Esophagus mucosa (tissue), 1 donor: ENCODE results near the gene POU2AF1. TPM values are rescaled to one million over a fixed set of nuclear protein-coding genes. Genes with fewer than 3 reads are reported as not detected.

Source experiments
- ATAC-seq: fragments of 200-7000 bp; cut with Tn5 transposase; one replicate; pipeline ENCODE4 v1.9.1; 2020
- total RNA-seq: library from RNA; stranded (reverse); gene quantifications from one replicate; pipeline ENCODE4 v1.2.4, GENCODE V29; 2023
- donor health status: DM: yes; HTN: yes; CAD: no.

POU2AF1 gene, protein sequence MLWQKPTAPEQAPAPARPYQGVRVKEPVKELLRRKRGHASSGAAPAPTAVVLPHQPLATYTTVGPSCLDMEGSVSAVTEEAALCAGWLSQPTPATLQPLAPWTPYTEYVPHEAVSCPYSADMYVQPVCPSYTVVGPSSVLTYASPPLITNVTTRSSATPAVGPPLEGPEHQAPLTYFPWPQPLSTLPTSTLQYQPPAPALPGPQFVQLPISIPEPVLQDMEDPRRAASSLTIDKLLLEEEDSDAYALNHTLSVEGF
- total RNA-seq, result 2.6 TPM

DNA sequence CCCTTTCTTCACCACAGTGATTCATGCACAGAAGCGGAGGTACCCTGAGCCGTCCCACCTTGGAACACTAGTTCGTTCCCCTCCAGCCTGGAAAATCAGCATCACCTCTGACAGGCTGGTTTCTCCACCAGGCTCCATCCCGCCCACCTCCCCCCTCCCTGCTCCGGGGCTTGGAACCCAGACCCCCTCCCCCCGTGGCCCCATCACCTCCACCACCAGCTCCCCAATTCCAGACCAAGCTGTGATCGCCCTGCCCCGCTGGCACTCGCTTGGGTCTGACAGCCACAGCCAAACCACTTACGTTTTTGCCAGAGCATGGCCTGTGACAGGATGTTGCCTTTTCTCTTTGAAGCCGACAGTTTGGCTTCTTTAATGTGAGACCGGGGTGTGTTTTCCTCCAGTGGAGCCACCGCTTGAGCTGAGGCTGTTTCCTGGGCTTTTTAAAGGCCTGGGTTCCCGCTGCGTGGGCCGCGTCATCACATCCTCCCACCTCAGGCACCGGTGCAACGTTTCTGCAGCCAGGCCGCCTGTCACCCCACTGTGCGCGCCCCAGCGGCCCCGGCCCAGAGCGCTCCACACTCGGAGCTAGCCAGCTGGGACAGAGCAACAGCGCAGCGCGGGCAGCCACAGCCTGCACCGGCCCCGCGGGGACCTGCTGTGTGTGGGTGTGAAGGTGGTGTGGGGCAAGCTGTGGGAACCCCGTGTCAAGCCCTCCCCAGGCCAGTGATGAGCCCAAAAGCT, at the start of gene POU2AF1:
POU2AF1 (minus strand) TSS at position 415 of the 741 bp plus-strand sequence; CDS start at position 317, 98 bp downstream.
- ATAC-seq, result peak; percentile 81

DNA sequence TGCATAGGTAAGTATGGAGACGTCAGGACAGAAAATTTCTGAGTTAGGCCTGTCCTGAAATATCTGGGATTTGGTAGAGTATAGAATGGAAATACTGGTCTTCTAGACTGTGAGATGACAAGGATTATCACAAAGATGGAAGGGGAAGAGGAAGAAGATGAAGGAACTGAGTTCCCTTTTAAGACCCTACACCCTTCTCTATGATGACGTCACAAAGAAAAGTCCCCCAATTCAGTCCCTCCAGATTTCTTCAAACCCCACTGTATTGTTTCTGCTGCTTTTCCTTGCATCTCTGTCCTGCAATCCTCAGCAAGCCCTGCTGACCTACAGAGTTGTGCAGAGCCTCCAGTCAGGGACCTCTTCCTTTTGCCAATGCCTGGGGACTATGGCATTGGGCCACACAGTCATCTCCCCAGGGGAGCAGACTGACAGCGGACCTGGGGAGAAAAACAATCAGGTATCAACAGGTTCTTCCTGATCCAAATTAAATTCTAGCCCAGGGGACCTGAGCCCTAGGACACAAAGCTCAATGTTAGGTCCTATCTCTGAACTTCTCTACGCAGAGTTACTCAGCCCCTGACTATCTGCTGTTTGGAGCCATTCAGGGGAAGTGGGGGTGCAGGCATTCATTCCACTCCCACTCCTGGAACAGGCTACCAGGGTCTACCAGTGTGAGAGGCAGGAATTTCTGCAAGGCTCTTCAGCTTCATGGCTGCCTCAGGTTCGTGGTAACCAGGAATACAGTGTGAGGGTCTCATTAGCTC, 49.2 kb upstream of the POU2AF1 start:
- ATAC-seq, result no peak

DNA sequence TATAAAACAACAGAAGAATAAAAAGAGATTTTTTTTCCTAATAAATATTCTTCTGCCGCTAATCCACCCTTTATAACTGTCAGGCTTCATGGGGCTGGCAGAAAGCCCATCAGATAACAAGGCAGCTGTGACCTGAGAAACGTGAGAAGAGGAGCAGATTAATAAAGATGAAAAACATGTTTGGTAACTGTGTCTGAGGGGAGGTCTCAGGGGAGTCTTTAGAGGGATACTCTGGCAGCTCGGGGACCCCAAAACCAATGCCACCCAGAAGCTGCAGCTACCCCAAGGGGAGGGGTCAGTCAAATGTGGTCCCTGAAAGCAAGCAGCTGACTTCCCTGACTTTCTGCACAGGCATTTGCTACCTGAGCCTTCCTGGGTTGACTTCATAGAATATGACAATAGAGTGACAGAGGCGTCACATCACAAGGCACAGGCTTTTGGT, 48.4 kb upstream of the POU2AF1 start:
- no peak for ATAC-seq

DNA sequence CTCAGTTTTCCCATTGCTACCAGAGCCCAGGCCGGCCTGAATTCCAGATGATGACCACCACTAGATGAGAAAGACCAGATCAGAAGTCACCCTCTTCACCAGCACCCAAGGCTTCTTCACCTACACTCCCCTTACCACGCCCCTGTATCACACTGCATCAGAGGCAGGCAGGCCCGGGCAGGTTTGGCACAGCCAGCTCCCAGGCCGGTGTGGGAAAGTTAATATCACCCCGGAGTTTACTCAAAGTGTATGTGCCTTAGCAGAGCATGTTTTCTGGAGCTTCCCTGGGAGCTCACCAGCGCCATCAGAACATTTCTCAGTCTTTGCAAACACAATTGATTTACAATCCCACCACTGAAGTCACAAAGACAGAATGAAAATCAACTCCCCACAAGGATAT, 47.5 kb upstream of the POU2AF1 start:
- peak; percentile 87 for ATAC-seq

DNA sequence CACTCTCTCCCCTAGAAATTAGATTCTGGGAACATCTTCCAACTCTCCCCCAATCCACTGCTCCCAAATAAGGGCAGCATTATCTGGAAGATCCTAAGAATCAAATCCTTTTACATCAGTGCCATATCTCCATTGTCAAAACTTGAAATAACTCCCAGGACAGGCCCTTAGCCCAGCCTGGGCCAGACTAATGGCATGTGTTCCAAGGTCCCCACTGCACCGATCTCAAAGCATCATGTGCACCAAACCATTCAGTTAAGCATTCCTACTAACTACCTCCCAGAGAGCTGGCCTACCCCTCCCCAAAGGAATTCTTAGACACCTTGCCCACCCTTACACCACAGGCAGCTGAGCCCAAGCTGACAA, 44.2 kb upstream of the POU2AF1 start:
- no peak for ATAC-seq

DNA sequence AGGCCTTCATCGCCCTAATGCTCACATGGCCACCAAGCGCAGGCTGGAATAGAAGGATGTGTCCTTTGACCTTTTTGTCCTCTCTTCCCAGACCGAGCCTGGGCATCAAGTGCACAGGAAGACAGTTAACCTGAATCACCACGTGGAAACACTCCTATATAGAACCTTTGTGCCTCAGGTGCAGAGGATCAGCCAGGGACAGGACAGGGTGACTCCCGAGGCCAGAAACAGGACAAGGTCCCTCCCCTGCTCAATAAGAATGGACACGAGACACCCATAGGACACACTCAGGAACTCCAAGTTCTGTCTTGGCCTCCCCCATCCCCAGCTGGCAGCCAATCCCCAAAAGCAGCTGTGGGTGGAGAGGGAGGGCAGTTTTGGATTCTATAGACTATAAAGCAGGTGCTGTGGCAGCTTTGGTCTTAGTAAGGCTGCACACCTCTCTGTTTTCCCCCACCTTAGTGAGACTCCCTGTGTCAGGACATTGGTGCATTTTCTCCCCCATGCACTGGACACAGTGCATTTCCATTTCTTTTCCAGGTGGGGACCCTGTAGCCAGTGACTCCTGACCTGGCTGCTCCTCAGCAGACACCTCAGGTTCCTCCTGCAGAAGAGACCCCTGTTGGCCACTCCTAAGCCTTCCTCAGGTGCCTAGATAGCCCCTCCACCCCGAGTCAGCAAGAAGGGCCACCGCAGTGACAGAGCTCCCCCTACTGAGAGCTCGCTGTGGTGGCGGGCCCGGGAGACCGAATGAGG, 43.6 kb upstream of the POU2AF1 start:
- peak; percentile 64 for ATAC-seq

DNA sequence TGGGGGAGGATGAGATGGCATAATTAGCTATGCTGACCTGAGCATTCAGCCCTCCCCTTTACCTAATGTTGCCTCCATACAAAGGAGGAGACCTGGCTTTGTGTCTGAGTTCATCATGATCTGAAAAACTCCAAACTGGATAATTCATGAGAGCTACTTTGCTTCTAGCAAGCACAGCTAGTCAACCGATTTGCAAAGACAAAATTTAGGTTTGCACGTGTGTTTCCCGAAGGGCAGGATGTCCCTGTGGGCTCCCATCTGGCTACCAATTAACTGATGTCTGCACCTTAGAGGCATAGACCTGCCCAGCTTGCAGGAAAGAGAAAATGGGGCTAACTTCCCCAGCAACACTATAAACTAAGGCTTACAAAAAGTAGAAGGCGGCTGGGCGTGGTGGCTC, 42.2 kb upstream of the POU2AF1 start:
- no peak for ATAC-seq

DNA sequence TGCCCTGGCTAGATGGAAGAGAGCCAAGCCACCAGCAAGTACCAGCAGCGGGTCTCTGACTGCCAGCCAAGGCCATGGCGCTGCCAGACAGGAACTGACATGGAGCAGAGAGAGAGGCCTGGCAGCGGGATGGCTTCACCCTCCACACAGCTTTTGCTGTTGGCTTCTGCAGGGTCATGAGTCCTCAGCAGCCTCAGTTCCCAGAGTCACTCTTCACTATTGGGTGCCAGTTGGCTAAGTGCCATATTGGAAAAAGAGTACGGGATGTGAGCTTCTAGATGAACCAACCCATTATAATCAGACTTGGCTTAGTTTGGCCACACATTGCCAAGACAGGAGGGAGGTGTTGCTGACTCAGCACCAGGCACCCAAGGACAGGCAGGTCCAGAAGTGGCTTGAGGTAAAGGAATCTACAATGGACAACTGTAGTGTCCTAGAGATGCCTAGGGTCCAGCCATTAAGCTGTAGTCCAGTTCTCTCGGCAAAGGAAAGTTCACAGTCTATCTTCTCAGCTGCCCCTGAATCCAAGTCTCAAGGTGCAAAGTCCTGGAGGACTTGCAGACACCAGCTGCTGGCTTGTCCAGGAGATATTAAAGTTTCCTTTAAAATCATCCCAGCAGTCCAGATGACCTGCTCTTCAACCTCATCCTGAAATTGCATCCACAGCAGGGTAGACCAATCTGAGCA, 40.7 kb upstream of the POU2AF1 start:
- ATAC-seq, result peak; percentile 12

DNA sequence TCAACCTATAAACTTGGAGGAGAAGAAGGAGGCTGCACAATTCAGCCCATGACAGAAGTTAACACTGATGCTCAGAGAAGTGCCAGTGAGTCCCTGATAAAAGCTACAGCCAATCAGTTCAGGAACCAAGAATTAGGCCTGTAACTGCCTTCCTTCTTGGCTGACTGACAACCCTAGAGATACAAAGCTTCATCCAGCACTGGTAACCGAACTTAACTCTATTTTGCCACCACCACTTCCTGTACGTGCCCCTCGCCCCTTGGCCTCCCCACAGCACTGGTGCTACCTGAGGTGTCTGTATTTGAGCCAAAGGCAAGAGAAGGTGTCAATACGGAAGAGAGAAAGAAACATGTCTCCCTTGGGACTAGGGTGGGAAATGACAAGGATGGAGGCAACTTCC, 40.1 kb upstream of the POU2AF1 start:
- ATAC-seq, result no peak

DNA sequence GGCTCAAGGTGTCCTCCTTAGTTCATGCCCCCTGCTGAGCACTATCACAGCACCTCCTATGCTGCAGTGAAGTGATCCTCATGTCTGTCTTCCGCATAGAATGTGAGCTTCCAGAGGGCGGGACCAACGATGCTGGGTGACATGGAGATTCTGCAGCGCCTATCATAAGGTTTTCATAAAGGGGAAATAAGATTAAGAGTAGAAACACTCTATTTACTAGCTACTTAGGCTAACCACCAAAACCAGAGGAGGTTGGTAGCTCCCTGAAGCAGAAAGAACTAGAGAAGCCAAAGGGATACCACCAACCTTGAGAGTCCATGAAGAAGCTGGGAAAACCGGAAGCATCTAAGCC, 39.3 kb upstream of the POU2AF1 start:
- ATAC-seq, result no peak

DNA sequence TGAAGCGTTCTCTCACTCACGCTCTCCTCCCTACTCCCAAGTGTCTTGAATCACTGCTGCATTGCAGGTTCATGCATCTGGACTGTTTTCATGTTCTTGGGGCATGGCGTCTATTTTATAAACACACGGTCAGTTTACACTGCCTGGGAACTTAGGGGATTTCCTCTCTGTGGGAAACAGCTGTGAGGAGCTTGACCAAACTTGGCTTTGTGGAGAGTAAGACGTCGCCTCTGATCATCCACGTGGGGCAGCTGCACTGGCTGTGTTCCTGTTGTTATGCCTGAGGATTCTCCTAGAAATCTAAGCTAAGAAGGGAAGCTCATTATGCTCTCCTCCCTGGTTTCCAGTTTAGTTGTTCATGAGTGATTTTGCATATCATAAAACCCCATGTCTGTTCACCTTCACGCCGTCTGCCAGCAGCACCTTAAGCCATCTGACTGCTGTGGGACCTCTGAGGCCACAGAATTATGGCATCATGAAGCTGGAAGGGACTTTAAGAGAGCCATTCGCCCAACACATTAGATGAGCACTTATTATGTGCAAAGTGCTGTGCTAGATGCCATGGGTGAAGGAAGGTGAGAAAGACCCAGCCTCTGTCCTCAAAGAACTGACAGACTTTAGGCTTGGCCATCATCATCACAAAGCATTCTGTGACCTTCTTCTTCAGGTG, 38.8 kb upstream of the POU2AF1 start:
- ATAC-seq, result peak; percentile 16

DNA sequence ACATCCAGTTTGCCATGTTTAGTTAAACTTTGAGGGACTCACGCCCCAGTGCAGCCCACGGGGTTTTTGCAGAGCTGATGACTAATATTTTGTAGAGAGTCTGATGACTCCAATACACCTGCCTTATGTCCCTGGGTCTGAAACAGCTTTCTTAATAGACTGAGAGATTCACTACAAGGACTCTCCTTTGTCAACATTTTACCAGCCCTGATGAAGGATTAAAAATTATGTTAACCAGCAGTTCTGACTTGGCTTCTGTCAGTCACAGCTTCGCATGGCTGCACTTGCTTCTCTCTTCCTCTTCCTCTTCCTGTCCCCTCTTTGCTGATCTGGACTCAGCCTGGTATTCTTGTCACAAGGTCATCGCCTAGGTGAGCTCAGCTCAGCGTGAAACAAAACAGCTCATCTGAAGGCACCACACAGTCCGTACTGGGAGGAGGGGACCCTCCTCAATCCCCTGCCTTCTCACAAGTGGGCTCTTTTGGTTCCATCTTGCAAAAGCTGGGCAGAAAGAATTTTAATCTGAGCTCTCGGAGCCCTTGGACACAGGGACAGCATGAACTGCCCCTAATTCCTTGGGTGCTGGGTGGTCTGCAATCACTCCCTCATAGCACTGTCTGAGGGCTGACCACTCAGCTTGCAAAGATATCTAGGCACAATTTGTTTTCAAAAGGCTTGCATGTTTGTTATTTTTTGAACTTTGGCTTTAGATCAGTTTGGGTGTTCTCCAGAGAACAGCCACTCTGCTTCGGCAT, 38.1 kb upstream of the POU2AF1 start:
- ATAC-seq, result peak; percentile 79

DNA sequence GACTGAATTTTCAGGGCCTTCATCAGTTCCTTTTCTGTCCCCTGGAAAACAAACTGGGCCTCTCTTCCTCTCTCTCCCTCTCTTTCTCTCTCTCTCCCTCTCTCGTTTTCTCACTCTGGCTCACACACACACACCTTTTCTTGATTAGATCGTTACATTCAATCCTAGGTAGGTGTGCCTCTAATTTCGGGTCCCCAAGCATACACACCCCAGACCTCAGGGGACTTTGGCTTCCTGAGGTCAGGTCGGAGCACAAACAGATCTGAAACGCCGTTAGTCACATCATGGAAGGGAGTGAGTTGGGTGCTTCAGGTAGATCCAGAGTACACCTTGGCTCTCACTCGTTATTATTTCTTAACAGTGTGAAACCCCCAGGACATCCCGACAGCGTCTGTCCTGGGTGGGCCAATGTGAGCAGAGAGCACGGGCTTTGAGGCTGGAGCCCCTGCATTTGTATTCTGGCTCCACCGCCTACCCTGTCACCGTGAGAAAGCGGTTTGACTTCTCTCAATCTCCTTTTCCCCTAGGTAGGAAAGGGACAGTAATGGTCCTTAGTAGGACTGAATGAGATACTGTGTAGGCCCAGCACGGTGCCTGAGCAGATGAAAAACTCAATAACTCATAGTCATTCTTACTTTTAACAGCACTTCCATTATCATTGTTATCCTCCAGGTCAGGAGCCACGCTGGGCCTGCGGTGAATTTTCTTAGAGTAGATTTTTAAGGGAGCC, 37.3 kb upstream of the POU2AF1 start:
- ATAC-seq, result no peak

DNA sequence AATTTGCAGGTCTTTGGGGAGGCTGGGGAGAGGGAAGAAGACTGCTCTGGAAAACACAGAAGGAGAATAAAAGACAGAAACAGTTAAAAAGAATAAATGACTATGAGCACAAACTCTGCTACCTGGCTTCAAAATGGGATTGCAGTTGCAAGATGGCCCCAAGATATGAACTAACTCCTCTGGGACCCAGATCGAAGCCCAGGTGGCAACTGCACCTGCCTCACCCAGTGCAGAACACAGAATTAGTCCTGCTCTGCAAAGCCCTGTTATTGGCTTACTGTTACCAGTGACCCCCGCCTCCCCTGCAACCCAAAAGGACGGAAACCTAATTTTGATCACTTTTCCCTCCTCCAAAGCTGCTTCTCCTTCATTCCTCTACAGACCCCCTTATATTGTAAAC, 35.9 kb upstream of the POU2AF1 start:
- ATAC-seq, result no peak

DNA sequence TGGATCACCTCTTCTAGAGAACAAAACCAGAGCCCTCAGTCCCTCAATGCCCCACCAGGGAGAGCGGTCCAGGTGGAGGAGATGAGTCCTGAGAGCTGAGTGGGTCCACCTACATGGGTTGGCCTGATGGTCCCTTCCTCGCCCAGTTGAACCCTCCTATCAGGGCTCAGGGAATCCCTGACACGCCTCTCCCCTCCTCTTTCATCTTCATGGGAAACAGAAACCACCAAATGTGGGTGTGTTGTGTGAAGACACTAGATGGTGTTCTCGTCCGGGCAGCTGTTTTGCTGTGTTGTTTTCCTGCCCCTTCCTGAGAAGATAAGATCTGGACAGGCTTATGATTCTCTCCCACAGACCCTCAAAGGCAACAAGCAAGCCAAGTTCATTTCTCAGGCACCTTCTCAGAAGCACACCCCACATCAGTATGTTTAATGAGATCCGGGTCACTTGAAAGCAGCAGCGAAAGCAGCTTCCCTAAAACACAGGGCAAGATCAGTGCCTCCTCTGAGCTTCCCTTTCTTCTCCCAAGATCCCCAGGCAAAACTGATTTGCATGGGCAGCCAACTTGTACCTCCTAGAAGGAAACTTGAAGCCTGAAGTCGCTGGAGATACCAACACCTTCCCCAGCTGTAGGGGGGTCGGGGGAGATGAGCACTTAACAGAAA, 35.3 kb upstream of the POU2AF1 start:
- no peak for ATAC-seq

DNA sequence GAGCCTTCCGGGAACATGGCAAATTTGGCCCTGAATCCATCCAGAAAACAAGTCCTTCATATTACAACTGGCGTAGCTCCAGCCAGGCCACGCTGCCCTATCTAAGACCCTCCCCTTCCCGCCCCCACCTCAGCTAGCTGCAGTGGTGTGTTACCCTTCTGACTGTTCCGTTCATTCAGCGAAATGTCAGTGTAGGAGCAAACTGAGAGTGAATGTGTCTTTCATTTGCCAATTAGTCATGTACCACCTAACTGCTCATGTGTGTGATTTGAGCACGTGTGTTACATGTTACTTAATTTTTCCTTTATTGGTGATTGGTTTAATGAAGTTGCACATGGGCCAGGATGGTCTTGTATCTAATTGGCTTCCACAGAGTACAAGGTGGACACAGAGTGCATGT, 34.8 kb upstream of the POU2AF1 start:
- ATAC-seq, result no peak

DNA sequence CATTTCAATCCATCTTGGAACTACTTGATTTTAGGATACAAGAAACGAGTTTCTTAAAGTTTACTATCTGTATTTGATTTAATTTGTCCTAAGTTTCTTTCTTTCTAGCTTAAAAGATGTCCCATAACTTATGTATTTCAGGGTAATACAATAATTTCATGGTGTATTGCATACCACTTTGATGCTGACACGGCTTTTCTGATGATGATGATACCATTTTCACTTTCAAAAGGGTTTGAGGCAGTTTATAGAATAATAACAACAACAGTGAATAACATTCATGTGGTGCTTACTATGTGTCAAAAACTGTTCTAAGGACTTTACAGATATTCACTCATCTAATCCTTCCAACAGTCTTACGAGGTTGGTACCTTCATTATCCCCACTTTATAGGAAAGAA, 33.2 kb upstream of the POU2AF1 start:
- ATAC-seq, result no peak

DNA sequence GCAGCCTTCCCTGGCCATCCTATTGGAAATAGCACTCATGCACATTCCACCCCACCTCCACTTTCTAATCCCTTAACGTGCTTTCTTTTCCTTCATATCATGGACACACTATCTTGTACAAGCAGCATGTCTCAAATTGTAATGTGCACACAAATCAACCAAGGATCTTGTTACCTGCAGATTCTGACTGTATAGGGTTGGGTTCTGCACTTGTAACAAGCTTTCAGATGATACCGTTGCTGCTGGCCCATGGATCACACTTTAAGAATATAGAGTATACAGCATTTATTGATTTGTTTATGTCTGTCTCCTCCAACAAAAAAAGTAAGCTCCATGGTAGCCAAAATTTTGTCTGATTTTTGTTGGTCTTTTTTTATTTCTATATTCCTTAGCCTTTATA, 32.4 kb upstream of the POU2AF1 start:
- no peak for ATAC-seq

DNA sequence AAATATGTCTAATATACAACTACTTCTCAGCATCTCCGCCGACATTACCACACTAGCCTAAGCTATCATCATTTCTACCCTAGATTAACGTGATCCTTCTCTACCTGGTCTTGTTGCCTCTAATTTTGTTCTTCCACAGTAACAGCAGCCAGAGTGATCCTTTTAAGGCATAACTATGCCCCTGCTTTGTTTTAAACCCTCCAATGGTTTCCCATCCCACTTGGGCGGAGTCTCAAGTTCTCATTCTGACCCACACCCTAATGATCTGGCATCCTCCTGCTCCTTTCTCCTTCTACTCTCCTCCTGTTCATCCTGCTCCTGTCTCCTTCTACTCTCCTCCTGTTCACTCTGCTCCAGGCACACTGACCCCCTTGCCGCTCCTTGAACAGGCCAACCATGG, 31.9 kb upstream of the POU2AF1 start:
- no peak for ATAC-seq

DNA sequence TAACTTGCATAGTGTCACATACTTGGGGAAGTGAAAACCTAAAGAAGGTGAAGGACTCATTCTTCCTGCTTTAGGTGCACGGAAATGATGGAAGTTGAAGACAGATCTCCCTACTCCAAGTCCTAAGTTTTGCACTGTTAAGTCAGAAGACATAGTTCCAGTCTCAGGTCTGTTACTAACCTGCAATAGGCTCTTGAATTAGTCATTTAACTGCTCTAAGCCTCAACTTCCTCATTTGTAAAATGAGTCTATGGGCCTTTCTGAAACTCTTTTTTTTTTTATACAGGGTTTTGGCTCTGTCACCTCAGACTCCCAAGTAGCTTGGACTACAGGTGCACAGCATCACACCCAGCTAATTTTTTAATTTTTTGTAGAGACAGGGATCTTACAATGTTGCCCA, 30.8 kb upstream of the POU2AF1 start:
- ATAC-seq, result peak; percentile 31
